Ishikawa (cell line): ENCODE results near the gene PLD6.
A peak's percentile ranks its signal among the peaks of the same experiment; 100 is the strongest.

Experiments used
- CREB1 ChIP-seq: IDR thresholded peaks from 2 replicates; pipeline ENCODE4 v1.6.1; 2012; ENCODE audit warnings: low read depth
- EGR1 ChIP-seq: IDR thresholded peaks from 2 replicates; pipeline ENCODE4 v1.6.1; 2012
- EP300 ChIP-seq: IDR thresholded peaks from 2 replicates; pipeline ENCODE4 v1.6.1; 2012; ENCODE audit warnings: borderline replicate concordance
- FOXM1 ChIP-seq: IDR thresholded peaks from 2 replicates; pipeline ENCODE4 v1.6.1; 2012; ENCODE audit warnings: low read depth, borderline replicate concordance
- RAD21 ChIP-seq: IDR thresholded peaks from 2 replicates; pipeline ENCODE4 v1.6.1; 2012; ENCODE audit warnings: low read depth
- TAF1 ChIP-seq: IDR thresholded peaks from 2 replicates; pipeline ENCODE4 v1.6.1; 2012; ENCODE audit warnings: low read depth, mild to moderate bottlenecking
- TCF12 ChIP-seq: IDR thresholded peaks from 2 replicates; pipeline ENCODE4 v1.6.1; 2012; ENCODE audit warnings: low read depth
- TEAD4 ChIP-seq: IDR thresholded peaks from 2 replicates; pipeline ENCODE4 v1.6.1; 2012
- YY1 ChIP-seq: IDR thresholded peaks from 2 replicates; pipeline ENCODE4 v1.6.1; 2012; ENCODE audit warnings: low read depth
- ZBTB7A ChIP-seq: IDR thresholded peaks from 2 replicates; pipeline ENCODE4 v1.6.1; 2012; ENCODE audit warnings: low read depth
- TF ChIP-seq, protein P1 (sequence below): IDR thresholded peaks from 2 replicates; pipeline ENCODE4 v1.6.1; 2012
- TF ChIP-seq, protein P2 (sequence below): IDR thresholded peaks from 2 replicates; pipeline ENCODE4 v1.6.1; 2012
- TF ChIP-seq, protein P3 (sequence below): IDR thresholded peaks from 2 replicates; pipeline ENCODE4 v1.6.1; 2012; ENCODE audit warnings: low read depth, mild to moderate bottlenecking

DNA sequence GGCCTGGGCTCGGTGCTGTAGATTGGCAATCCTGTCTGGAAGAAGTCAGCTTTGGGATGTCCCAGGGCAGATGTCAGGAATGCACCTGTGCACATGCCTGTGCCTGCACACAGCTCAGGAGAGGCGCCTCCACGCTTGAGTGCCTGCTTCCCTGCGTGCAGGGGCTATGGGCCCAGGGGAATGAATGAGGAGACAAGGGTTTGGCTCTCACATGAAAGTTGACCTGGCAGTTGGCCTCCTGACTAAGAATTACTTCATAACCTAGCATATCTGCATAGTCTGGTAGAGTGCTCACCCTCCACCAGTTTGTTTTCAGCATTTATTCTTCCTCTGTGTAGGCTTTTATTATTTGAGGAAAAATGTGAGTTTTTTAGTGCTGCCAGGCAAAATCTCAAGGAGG is 50.0 kb downstream of the PLD6 start:
- no peak for TF ChIP-seq YY1
- peak; percentile 78 for TF ChIP-seq TCF12
- peak; percentile 53; the same call in 1 of the 2 replicates for TF ChIP-seq EP300
- TF ChIP-seq, protein P1, sequence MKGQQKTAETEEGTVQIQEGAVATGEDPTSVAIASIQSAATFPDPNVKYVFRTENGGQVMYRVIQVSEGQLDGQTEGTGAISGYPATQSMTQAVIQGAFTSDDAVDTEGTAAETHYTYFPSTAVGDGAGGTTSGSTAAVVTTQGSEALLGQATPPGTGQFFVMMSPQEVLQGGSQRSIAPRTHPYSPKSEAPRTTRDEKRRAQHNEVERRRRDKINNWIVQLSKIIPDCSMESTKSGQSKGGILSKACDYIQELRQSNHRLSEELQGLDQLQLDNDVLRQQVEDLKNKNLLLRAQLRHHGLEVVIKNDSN: no peak
- TF ChIP-seq, protein P2, sequence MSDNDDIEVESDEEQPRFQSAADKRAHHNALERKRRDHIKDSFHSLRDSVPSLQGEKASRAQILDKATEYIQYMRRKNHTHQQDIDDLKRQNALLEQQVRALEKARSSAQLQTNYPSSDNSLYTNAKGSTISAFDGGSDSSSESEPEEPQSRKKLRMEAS: peak; percentile 49; the same call in 1 of the 2 replicates
- TF ChIP-seq CREB1: no peak
- no peak for TF ChIP-seq EGR1
- peak; percentile 53; the same call in 1 of the 2 replicates for TF ChIP-seq ZBTB7A
- TF ChIP-seq, protein P3, sequence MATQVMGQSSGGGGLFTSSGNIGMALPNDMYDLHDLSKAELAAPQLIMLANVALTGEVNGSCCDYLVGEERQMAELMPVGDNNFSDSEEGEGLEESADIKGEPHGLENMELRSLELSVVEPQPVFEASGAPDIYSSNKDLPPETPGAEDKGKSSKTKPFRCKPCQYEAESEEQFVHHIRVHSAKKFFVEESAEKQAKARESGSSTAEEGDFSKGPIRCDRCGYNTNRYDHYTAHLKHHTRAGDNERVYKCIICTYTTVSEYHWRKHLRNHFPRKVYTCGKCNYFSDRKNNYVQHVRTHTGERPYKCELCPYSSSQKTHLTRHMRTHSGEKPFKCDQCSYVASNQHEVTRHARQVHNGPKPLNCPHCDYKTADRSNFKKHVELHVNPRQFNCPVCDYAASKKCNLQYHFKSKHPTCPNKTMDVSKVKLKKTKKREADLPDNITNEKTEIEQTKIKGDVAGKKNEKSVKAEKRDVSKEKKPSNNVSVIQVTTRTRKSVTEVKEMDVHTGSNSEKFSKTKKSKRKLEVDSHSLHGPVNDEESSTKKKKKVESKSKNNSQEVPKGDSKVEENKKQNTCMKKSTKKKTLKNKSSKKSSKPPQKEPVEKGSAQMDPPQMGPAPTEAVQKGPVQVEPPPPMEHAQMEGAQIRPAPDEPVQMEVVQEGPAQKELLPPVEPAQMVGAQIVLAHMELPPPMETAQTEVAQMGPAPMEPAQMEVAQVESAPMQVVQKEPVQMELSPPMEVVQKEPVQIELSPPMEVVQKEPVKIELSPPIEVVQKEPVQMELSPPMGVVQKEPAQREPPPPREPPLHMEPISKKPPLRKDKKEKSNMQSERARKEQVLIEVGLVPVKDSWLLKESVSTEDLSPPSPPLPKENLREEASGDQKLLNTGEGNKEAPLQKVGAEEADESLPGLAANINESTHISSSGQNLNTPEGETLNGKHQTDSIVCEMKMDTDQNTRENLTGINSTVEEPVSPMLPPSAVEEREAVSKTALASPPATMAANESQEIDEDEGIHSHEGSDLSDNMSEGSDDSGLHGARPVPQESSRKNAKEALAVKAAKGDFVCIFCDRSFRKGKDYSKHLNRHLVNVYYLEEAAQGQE: no peak
- TF ChIP-seq RAD21: no peak
- TF ChIP-seq TEAD4: peak; percentile 60; the same call in 1 of the 2 replicates
- TF ChIP-seq FOXM1: no peak
- no peak for TF ChIP-seq TAF1
